BLaER1 (cell line): ENCODE measurements around the gene FAU.
"Not testable (repeated sequence)": the region's sequence is repeated elsewhere in the genome, so short reads cannot be mapped to it uniquely, and the experiment has no call there.

Source experiments
- H3K27ac ChIP-seq: shearing (Covaris generic); formaldehyde crosslinking; 2 replicates; pipeline ENCODE4 v1.8.1; 2022
- H3K27me3 ChIP-seq: shearing (Covaris generic); formaldehyde crosslinking; 2 replicates; pipeline ENCODE4 v1.8.1; 2022
- H3K36me3 ChIP-seq: shearing (Covaris generic); formaldehyde crosslinking; 2 replicates; pipeline ENCODE4 v1.8.1; 2022
- H3K4me1 ChIP-seq: shearing (Covaris generic); formaldehyde crosslinking; 2 replicates; pipeline ENCODE4 v1.8.1; 2022
- H3K4me2 ChIP-seq: shearing (Covaris generic); formaldehyde crosslinking; 2 replicates; pipeline ENCODE4 v1.8.1; 2022
- H3K4me3 ChIP-seq: shearing (Covaris generic); formaldehyde crosslinking; 2 replicates; pipeline ENCODE4 v1.8.1; 2022
- H3K9ac ChIP-seq: shearing (Covaris generic); formaldehyde crosslinking; 2 replicates; pipeline ENCODE4 v1.8.1; 2022
- H3K9me3 ChIP-seq: shearing (Covaris generic); formaldehyde crosslinking; 2 replicates; pipeline ENCODE4 v1.8.1; 2022
- H4K20me1 ChIP-seq: shearing (Covaris generic); formaldehyde crosslinking; 2 replicates; pipeline ENCODE4 v1.8.1; 2022
- Cebpa-rat ChIP-seq: shearing (Covaris generic); IDR thresholded peaks from 2 replicates; pipeline ENCODE4 v1.8.1; 2022

Gene FAU

DNA sequence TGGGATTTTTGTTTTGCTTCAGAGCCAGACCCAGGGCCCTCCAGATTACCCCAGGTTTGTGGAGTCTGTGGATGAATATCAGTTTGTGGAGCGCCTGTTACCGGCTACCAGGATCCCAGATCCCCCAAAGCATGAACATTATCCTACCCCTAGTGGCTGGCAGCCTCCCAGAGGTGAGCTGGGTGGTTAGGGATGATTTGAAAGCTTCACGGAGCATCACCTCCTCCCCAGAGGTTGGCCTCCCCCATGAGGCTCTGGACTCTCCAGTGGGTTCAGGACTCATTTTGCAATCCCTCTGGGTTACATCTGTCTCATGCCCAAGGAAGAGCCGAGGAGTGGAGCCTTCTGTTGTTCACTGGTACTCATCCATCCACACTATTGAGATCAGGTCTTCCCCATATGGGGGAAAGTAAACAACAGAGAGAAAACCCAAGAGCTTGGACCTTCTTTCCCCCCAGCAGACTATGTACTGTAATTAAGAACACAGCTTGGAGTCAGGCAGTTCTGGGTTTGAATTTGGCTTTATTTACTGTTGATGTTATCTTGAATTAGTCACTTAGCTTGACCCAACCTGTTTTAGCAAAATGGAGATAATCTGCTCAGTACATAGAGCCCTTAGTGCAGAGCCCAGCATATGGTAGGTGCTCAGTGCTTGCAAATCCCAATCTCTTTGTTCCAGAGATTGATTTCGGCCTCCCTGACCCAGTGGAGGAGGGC is 2.7 kb upstream of the FAU start:
- no peak for TF ChIP-seq Cebpa-rat
- Histone ChIP-seq H3K9me3 (no peaks in the 10 kb centered on the region), H3K4me3 (no peak overlapping the region), H3K27ac (no peak overlapping the region), H4K20me1 (peaks cover 54% of the 10 kb centered on the region), H3K36me3 (peaks cover 73% of the 10 kb centered on the region), H3K4me1 (peaks cover 57% of the 10 kb centered on the region), H3K27me3 (no peaks in the 10 kb centered on the region), H3K9ac (no peak overlapping the region), H3K4me2 (no peak overlapping the region)

DNA sequence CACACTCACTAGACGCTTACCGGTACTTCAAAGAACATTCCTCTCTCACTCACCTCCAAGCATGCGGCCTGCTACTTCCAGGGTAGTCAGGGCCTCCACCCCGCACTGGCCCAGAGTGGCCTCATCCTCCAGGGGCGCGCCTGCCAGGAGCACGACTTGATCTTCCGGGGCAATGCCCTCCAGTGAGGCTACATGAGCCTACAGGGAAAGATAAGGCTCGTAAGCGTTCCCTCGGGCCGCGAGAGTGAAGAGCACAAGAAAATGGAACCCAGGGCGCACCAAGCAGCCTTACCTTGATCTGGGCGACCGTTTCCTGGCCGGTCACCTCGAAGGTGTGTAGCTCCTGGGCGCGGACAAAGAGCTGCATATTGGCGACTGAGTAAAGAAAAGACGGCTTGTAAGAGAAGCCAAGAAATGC is 478 bp downstream of the FAU start:
- peaks cover 63% of the 10 kb centered on the region for H3K4me1 ChIP-seq
- peaks cover 61% of the 10 kb centered on the region for H3K36me3 ChIP-seq

DNA sequence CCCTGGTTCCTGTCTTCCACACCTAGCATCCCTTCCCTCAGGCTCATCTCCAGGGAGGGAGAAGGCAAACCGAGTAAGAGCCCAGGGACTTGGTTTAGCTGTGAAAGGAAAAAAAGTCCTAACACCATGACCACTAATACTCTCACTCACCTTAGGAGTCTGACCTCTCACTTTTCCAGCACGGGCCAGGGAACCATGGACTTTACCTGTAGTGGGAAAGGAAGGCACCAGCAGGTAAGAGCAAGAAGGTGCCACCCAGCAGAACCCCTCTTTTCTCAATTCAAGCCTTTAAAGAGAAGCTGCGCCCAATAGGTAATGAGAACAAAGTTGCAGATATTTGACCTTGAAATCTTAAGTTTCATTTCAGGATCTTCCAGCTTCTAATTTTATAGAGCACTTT is 1.1 kb downstream of the FAU start:
- peak overlapping the region; percentile 89 for H3K4me2 ChIP-seq
- peaks cover 69% of the 10 kb centered on the region for H3K4me1 ChIP-seq
- H3K27me3 ChIP-seq = no peaks in the 10 kb centered on the region
- H3K9ac ChIP-seq = peak overlapping the region; percentile 97
- peaks cover 61% of the 10 kb centered on the region for H3K36me3 ChIP-seq
- peak overlapping the region; percentile 91 for H3K4me3 ChIP-seq
- peaks cover 49% of the 10 kb centered on the region for H4K20me1 ChIP-seq
- H3K9me3 ChIP-seq = no peaks in the 10 kb centered on the region
- TF ChIP-seq Cebpa-rat = no peak
- peak overlapping the region; percentile 94 for H3K27ac ChIP-seq

More for the DNA sequence above, 478 bp downstream of the FAU start:
- H4K20me1 ChIP-seq = peaks cover 46% of the 10 kb centered on the region
- peak overlapping the region; percentile 94 for H3K27ac ChIP-seq
- H3K9ac ChIP-seq = peak overlapping the region; percentile 97
- no peaks in the 10 kb centered on the region for H3K27me3 ChIP-seq
- H3K4me3 ChIP-seq = peak overlapping the region; percentile 91
- H3K4me2 ChIP-seq = peak overlapping the region; percentile 89
- no peak for TF ChIP-seq Cebpa-rat
- H3K9me3 ChIP-seq = no peaks in the 10 kb centered on the region

DNA sequence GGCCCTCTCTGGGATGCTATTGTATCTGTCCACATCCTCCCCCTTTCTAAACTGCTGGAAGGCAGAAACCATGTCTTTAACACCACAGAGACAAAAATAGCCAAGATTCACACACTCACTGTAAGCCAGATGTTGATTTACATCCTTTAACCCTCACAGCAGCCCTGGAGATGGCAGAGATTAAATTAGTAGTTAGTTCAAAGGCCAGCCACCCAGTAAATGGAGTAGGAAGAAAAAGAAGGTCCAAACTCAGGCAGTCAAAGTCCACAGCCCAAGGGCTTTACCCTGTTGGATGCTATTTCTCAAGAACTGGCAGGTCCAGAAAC is 2.3 kb downstream of the FAU start:
- H3K36me3 ChIP-seq = peaks cover 61% of the 10 kb centered on the region
- H3K4me3 ChIP-seq = no peak overlapping the region
- H4K20me1 ChIP-seq = peaks cover 55% of the 10 kb centered on the region
- no peak for TF ChIP-seq Cebpa-rat
- H3K27ac ChIP-seq = no peak overlapping the region
- peak overlapping the region; percentile 55; the same call in 1 of the 2 replicates for H3K9ac ChIP-seq
- no peaks in the 10 kb centered on the region for H3K9me3 ChIP-seq
- peaks cover 75% of the 10 kb centered on the region for H3K4me1 ChIP-seq
- H3K27me3 ChIP-seq = no peaks in the 10 kb centered on the region
- H3K4me2 ChIP-seq = peak overlapping the region; percentile 89

DNA sequence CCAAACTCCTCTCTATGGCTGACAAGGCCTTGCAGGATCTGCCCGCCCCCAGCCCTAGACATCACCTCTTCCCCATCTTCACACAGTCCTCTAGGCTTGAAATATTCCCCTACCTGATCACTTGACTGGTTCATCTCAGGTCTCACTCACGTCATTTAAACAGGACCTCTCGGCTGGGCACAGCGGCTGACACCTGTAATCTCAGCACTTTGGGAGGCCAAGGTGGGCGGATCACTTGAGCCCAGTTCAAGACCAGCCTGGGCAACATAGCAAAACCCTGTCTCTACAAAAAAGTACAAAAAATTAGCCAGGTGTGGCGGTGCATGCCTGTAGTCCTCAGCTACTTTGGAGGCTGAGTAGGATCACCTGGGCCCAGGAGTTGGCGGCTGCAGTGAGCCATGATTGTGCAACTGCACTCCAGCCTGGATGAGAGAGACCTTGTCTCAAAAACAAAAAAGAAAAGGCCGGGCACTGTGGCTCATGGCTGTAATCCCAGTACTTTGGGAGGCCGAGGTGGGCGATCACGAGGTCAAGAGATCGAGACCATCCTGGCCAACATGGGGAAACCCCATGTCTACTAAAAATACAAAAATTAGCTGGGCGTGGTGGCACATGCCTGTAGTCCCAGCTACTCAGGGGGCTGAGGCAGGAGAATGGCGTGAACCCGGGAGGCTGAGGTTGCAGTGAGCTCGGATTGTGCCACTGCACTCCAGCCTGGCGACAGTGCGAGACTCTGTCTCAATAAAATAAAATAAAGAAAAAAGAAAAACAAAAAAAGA is 2.9 kb downstream of the FAU start:
- not testable (repeated sequence) for H3K27ac ChIP-seq, H3K9me3 ChIP-seq, H3K4me3 ChIP-seq, H3K27me3 ChIP-seq
- Histone ChIP-seq H3K4me2 (peak overlapping the region; percentile 89), H4K20me1 (peaks cover 55% of the 10 kb centered on the region), H3K4me1 (peaks cover 73% of the 10 kb centered on the region), H3K9ac (peak overlapping the region; percentile 55), H3K36me3 (peaks cover 55% of the 10 kb centered on the region)

DNA sequence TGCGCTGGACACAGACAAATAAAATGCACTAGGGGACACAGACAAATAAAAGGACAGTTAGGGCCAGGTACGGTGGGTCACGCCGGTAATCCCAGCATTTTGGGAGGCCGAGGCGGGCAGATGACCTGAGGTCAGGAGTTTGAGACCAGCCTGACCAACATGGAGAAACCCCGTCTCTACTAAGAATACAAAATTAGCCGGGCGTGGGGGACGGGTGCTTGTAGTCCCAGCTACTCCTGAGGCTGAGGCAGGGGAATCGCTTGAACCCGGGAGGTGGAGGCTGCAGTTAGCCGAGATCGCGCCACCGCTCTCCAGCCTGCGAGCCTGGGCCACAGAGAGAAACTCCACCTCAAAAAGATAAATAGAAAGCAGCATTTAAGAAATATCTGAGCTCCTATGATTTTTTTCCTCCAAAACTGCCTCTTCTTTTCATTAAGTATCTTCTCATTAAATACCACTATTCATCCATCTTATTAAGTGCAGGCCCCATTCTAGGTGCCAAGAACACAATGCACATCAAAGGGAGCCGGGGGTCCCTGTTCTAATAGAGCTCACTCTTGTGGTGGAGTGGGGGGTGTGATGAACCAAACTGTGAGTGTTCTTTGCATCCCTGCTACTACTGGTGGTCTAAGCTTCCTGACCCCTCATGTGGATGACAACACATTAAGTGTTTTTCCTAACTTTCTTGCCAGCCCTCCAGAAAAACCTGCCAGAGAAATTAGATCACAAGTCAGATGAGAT is 3.7 kb downstream of the FAU start:
- H3K4me1 ChIP-seq = peaks cover 73% of the 10 kb centered on the region
- H3K27me3 ChIP-seq = no peaks in the 10 kb centered on the region
- no peak for TF ChIP-seq Cebpa-rat
- H3K36me3 ChIP-seq = peaks cover 54% of the 10 kb centered on the region
- H3K9me3 ChIP-seq = no peaks in the 10 kb centered on the region
- H3K27ac ChIP-seq = no peak overlapping the region
- peaks cover 55% of the 10 kb centered on the region for H4K20me1 ChIP-seq
- no peak overlapping the region for H3K4me3 ChIP-seq
- H3K4me2 ChIP-seq = peak overlapping the region; percentile 3; the same call in 1 of the 2 replicates
- H3K9ac ChIP-seq = peak overlapping the region; percentile 55

DNA sequence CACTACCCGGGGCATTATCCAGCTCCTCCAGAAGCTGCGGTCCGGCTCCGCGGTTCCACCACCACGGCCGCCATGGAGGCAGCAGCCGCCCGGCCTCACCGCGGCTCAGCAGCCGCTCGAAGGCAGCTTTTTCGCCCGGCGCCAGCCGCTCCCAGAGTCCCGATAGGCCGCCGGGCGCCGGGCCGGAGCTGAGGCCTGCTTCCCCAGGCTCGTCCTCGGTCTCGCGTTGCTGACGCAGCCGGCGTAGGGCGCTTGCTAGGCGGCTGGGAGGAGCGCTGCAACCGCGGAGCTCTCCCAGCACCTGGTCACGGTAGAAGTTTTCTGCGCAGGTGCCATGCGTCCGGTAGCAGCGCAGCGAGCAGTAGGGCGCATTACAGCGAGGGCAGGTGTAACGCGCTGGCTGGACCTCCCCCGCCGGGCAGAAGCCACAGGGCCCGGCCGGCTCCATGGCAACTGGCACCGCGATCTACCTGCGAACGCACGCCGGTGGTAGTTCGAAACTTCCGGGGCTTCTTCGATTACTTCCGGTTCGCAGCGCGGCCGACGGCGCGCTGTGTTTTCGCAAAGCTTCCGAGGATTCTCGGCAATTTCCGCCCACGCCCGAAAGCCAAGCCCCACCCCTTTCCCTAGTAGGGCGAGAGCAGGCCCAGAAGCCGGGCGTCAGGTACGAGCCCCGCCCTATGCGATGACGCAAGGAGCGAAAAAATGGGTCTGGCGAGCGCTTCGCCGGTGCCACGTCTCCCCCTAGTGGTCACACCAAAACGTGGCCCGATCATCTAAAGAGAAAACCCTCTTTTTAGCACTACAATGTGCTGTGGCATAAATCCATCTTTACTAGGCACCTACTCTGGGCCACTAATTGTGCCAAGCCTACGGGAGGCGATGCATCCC is 4.5 kb downstream of the FAU start, which contains the start of gene ZNHIT2:
Gene ZNHIT2 (minus strand): TSS at position 496 of the 891 bp plus-strand sequence. CDS start 48 bp downstream, at position 448.
- peaks cover 73% of the 10 kb centered on the region for H3K4me1 ChIP-seq
- peak within 1 kb of the TSS; percentile 97 for H3K4me2 ChIP-seq
- H3K4me3 ChIP-seq = peak within 1 kb of the TSS; percentile 90
- H3K27me3 ChIP-seq = no peaks in the 10 kb centered on the region
- peak within 1 kb of the TSS; percentile 90 for H3K9ac ChIP-seq
- H3K9me3 ChIP-seq = no peaks in the 10 kb centered on the region
- peaks cover 55% of the 10 kb centered on the region for H4K20me1 ChIP-seq
- H3K36me3 ChIP-seq = peaks cover 54% of the 10 kb centered on the region
- TF ChIP-seq Cebpa-rat = peak; percentile 91
- peak within 1 kb of the TSS; percentile 88 for H3K27ac ChIP-seq

DNA sequence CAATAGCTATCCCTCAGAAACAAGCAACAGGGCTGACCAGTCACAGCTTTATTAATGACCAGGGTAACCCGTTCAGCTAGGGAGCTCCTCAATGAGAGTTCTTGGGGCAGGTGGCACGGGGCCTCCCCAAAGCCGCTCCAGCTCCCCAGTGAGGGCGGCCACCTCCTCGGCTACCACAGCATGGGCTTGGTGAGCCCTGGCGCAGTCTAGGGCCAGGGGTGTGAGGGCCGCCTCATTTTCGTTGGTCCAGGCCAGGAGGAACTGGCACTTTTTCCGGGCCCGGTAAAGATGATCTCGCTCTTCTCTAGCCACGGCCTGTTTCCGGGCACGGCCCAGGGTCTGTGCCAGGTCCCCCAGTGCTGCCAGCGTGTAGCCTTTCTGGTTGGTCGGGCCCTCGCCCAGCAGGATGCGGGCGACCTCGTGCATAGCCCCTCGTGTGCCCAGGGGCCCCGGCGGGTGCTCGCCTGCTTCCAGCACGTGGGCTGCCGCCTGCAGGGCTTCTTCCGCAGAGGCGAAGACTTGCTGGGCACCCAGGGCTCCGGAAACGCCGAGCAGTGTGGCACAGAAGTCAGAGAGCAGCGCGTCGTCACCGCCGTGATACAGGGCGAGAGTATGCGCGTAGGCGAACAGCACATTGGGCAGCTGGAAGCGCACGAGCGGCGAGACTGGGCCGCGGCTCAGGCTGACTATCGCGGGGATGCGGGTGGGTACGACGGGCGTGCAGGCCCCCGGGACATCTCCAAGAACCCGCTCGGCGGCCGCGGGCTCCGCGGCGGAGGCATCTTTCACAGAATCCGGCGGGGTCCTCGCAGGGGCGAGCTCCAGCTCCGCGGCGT is 5.3 kb downstream of the FAU start:
- H3K36me3 ChIP-seq = peaks cover 54% of the 10 kb centered on the region
- no peaks in the 10 kb centered on the region for H3K9me3 ChIP-seq
- no peak for TF ChIP-seq Cebpa-rat
- H3K4me3 ChIP-seq = peak overlapping the region; percentile 90
- H4K20me1 ChIP-seq = peaks cover 55% of the 10 kb centered on the region
- peak overlapping the region; percentile 97 for H3K4me2 ChIP-seq
- peak overlapping the region; percentile 88 for H3K27ac ChIP-seq
- peaks cover 72% of the 10 kb centered on the region for H3K4me1 ChIP-seq
- no peaks in the 10 kb centered on the region for H3K27me3 ChIP-seq
- H3K9ac ChIP-seq = peak overlapping the region; percentile 90
